ENCODE measurements around the gene FNBP1.
A peak's percentile ranks its signal among the peaks of the same experiment; 100 is the strongest.
"Not testable (repeated sequence)": the region's sequence is repeated elsewhere in the genome, so short reads cannot be mapped to it uniquely, and the experiment has no call there.

The FNBP1 gene

DNA sequence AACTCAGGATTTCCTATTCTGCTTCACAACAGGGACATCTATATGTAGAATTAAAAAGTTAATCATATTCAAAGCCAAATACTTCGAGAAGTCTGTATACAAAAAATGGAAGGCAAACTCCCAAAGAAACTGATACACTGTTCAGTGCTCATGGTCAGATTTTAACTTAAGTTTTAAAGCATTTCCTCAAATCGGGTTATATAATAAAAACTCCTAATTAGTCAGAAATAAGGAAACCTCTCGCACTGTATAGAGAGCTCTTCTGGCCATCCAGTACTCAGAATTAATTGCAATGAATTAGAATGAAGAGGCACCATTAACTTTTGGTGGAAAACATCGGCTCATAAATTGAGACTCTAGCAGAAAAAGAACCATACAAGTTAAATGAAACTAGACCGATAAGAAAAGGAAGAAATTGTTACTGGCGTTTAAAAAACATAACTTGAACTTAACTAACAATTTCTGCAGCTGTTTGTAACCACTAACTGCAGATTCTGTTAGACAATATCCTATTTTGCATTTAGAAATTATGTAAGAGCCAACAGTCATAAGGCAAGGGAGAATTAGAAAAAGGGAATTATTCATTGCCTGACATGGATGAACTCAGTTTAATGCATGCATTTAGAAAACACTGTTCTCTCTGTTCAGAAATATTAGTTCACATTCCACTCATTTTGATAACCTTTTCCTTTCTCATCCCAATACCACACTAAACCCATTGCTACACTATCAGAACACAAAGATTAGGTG, 96.6 kb downstream of the FNBP1 start:
- DNase-seq, result no peak

DNA sequence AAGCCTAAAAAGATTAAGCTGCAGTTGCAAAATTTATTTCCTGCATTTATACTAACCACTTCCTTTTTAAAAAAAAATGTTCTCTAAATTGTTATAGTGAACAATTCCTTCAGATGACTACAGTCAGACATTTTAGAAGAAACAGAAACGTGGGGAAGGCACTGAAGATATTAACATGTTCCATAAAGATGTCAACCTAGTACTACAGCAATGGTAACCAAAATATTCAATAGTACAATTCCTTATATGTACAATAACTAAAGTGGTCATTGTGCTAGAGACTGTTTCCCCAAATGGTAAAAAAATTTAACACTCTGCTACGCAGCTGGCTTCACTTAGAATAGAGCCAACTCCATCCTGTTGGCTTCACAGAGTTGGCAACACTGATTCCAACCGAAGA, 97.7 kb downstream of the FNBP1 start:
- DNase-seq, result peak; percentile 34

DNA sequence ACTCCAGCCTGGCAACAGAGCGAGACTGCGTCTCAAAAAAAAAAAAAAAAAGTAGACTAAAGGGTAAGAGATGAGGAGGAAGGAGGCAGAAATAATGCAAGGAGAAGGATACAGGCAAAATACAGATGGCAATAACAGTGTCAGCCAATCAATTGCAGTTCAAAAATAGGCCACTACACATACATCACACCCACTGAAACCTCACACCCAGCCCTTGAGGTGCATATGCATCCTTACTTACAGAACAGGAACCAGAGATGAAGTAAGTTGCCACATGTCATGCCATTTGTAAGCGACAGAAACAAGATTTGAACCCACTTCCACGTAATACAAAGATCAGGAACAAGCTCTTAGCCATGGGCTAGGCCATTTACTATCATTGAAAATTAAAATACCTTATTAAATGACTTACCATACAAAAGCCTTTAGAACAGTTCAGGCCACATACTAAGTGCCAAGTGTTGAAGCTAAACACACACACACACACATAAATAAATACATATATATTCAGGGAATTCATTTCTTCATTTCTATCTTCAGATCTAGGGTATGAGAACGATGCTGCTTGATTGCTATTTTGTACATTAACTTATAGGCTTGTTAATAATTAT, 98.4 kb downstream of the FNBP1 start:
- no peak for DNase-seq

DNA sequence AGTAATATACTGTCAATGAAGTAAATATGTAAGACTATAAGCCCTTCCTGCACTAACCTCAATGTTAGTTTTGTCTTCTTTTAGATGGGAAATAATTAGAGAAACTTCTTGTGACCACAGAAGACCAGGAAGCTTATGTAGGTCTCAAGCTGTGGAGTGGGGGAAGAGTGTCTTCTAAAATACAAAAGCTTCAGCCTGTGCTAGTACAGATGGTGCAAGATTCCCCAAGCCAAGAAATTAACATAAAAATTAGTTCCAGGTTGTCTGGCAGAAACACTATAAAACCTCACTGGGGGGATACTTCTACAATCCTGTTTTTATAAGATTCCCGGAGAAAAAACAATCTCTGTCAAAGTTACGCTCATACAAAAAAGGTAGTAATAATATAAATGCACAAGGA, 103.6 kb downstream of the FNBP1 start:
- peak; percentile 82 for DNase-seq

DNA sequence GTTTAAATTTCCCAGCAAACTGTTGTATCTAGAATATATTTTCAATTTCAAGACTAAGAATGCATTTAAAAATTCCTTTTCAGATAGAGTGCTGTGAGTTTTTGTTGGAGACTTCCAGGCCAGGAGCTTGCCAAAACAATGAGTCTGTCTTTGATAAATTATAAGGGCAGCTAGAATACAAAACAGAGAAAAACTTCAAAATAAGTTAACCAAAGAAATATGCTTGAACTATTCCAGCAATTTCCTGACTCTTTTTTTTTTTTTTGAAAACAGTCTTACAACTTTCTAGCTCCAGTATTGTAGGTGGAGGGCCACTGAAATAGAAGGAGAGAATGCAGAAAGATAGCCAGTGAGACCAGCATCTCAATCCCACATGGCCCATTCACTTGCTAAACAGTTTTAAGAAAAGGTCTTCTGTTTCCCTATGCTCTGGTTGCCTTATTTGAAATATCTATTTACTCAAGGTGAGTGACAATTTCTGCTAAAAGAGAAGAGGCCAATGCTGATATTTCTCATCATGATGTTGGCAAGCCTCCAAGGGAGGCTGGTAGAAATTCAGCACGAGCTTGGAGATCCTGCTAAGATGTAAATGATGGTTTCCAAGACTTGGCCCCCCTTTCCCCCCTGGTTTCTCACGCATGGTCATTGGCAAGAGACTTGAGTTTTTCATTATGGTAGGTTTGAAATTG, 104.6 kb downstream of the FNBP1 start:
- DNase-seq, result peak; percentile 93

DNA sequence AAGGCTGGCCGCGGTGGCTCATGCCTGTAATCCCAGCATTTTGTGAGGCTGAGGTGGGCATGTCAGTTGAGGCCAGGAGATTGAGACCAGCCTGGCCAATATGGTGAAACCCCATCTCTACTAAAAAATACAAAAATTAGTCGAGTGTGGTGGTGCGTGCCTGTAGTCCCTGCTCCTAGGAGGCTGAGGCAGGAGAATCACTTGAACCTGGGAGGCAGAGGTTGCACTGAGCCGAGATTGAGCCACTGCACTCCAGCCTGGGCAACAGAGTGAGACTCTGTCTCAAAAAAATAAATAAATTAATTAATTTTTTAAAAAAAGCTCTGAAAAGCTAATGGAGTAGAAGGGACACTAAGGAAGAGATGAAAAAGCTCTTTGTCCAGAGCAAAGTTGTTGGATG, 105.1 kb downstream of the FNBP1 start:
- not testable (repeated sequence) for DNase-seq

DNA sequence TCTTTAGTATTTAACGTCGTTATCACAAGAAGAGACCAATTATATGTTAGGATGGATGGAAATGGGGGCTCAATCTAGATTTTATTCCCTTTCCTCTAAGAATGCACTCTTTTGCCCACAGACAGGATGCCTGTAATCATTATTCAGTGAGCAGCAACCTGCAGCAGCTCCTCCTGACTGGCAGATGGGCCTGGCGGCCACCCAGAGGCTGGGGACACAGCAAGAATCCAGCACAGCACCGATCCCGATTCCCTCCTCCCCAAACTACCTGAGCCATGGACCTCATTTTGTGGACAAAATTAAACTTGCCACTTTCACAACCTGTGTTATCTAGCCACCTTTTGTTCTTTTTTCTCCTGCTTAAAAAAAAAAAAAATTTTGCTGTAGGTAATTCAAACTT, 106.8 kb downstream of the FNBP1 start:
- no peak for DNase-seq

DNA sequence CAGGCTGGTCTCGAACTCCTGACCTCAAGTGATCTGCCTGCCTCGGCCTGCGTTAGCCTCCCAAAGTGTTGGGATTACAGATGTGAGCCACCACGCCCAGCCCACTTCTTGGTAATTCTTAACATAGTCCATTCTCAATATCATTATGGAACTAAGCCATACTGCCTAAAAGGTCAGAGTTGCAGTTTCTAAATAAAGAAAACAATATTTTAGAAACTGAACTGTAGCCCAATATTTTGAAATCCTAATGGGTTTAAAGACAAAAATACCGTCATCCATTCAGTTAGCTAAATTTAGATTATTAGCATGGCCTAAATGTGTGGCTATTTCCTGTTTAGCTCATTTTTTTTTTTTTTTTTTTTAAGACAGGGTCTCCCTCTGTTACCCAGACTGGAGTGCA, 108.2 kb downstream of the FNBP1 start:
- no peak for DNase-seq

DNA sequence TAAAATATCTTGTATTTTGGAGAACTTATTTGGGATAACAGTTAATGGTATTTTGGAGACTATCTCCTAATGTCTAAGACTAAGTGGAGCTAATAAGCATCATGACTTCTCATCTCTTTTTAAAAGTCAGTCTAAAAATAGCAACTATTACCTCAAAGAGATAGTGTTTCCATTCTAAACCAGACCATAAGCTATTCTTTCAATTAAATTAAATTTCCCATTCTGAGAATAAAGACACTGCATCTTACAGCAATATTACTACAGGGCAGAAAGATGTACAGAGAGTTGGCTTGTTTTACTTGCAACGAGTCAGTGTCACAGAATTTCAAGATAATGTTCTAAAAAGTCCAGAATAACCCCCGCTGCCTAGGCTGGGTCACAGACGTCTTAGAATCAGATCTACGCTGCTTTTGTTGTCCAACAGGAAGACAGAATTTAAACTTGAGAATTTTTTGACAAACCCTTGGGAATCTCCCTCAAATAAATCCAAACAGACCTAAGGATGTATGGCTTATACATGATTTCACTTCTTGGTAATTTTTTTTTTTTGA, 108.9 kb downstream of the FNBP1 start:
- no peak for DNase-seq

DNA sequence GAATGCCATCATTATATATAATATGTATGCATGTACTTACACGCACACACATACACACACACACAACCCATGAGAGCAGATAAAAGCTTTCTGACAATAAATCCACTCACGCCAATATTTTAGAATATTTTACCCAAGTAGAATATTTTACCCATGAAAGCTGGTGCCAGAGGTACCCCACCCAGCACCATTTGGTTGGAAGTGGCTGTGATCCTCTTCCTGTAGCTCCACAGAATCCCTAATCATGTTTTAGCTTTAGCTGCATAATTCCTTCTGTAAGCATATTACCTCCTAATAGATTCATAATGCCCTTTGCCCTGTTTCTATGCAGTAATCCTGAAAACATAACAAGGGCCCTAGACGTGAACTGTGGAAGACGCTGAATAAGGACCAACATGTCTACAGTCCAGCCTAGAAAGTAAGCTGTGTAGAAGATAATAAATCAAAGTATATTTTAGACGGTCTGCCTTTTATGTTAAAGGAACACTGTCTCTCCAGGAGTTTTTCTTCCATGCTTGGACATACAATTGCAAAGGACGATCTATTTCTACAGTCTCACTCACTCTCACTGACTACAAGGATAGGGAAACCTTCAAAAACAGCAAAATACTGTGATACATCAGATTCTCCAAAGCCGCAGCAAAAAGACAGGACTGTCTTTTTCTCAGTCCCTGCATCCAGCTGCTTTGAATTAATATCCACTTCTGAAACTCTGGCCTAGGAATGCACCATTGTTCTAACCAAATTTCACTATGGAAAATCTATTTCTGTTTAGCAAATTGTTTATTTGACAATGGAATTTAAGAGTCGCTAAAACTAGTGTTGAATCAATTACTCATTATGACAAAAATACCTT, 109.6 kb downstream of the FNBP1 start:
- DNase-seq, result peak; percentile 76

DNA sequence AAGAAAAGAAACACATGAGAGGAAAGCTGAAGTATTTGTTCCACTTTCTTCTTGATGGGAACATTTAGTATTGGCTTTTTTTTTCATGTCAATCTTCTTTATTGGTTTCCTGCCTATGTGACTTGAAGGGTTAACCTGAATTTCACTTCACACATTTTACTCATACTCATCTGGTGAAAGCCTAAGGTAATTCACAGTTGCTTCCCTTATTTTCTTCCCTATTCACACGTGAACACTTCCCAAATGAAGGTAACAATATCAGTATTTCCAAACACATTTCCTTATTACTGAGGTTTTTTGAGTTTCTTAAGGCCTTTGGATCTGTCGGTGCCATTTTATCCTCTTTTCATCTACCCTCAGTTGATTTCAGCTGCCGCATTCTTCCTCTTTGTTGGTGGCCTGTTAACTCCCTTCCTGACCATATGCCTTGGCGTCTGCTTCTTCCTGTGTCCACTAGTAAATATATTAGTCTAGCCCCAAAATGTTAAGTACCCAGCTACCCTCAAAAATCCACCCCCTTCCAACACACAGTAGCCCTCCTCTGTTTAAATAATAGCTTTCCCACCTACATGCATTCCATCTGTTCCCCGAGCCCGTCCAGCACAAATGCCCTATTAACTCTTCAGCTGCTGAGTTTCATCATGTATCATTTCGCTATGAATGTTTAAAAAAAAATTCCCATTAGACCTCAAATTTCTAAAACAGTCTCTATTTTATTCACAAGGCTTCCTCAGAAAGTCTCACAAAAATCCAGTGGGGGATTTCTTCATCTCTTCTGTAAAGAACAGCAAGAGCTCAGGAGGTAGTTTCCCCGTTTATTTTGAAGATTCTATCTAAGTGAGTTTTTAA, 110.5 kb downstream of the FNBP1 start:
- DNase-seq, result peak; percentile 52

DNA sequence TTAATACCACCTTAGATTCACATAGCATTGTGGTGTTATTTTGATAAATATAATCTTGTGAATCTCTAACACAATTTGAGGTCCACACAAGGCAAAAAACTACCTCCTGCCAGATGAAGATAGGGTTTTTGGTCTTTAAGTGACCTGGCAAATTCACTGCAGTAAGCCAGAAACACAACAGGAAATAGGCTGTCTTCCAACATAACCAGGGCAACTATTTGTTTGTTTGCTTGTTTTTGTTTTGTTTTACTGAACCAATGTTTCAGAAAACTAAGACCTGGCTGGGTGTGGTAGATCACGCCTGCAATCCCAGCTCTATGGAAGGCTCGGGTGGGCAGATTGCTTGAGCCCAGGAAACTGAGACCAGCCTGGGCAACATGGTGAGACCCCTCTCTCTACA, 112.2 kb downstream of the FNBP1 start:
- no peak for DNase-seq

DNA sequence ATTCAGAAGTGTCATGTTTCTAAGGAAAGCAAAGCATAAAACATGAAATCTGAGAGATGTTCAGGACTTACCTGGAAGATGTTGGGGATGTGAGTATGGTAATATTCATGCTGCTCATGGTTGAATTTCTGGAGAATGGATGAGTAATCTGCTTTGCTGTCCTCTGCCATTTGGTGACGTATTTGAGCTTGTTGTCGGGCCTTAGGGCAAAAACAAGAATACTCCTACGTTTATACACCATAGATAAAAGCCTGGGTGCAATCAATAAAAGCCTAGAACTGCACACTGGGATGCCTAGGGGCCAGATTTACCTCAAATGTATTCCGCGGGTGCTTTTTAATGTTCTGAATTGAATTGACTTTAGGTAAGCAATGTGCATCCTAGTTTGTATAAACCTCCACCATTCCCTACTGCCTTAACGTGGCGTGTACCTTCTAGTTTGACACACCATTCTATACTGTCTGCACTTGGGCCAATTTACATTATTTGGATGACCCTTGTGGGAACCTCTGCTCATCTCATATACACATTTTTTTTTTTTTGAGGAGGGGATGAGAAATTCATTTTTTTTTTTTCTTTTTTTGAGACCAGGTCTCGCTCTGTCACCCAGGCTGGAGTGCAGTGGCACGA, 113.4 kb downstream of the FNBP1 start:
- no peak for DNase-seq

DNA sequence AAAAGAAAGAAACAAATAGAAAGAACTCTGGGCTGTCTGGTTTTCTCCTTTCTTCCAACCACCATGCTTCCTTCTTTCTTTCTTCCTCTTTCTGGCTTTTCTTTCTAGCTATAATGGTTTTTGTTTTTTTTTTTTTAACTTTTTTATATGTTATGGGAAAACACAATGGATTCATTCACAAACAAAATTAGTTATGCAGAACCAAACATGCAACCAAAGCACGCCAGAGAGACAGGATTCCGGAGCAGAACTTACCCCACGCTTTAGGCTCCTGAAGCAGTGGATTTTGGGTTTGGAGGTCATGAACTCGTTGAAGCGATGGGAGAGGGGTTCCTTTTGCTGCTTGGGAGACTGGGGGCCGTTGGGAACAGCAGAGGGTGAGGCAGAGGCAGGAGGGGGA, 119.4 kb downstream of the FNBP1 start:
- DNase-seq, result no peak

DNA sequence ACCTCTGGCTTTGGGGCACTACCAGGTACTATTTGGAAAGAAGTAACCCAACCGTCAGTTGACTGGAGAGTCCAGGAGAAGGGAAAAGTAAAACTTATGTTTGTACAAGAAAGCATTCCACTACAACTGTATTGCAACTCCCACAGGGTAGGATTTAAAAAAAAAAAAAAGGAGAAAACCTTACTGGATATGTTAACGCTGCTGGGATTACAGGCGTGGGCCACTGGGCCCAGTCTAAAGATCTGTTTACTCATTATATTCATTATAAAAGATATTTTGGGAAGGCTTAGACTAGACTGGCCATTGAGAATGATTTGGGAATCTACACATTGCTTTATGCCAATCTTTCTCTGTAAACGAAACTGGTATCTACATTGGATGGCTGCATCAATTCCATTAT, 121.1 kb downstream of the FNBP1 start:
- DNase-seq, result no peak

DNA sequence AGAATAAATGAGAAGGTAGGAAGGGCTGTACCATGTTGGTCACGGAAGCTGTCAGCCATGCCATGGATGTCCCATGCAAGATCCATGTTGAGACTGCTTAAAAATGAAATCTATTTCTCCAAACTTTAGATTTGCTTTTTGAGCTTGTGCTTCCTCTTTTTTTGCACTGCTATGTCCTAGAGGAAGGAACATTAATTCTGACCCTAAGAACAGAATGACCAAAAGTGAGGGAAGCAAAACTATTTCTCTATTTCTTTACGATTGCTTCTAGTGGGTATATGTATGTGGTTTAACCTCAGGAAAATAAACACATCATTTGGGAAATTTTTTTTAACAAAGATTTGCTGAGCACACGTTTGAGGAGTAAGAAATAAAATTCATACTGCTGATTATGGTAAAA, 123.1 kb downstream of the FNBP1 start:
- no peak for DNase-seq

DNA sequence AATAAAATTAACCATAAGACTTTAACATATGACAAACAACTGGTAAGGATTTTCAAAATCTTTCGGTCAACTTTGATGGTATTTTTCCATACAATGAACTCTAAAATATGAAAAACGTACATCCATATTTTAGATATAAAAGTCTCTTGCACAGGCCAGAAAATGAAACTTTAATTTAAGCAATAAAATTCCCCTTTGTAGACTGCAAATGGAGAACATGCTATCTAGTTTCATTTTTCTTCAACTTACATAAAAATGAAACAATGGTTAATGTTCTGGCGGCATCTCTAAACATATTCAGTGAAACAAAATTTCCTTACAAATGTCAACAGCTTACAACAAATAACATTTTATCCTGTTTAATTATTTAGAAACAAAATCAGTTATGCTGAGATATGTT, 123.7 kb downstream of the FNBP1 start:
- no peak for DNase-seq

DNA sequence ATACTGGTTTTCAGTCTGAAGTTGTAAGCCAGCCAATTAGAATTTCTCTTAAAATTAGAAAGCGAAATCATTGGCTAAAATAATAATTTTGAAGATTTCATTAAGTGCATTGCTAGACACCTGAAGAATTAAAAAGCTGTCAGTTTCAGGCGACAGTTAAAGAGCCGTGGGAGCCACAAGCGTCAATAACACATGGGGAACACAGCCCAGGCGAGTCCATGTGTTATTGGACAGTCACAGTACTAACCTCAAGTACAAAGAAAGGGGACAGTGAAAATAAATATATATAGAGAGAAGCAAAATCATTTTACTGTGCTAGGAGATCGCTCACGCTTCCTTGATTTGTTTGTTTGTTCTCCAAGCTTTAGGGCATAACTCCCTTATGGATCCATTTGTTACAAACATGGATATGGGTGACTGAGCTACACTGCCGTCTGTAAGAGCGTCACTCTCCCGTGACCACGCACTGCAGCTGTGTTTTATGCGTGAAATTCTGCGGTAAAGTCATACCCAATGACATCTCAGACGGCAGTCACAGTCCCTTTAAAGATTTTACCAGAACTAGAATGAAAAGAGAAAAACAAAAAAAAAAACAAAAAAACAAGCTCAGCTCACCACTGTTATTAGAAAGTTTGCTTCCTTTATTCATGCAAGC, 124.6 kb downstream of the FNBP1 start:
- DNase-seq, result no peak

DNA sequence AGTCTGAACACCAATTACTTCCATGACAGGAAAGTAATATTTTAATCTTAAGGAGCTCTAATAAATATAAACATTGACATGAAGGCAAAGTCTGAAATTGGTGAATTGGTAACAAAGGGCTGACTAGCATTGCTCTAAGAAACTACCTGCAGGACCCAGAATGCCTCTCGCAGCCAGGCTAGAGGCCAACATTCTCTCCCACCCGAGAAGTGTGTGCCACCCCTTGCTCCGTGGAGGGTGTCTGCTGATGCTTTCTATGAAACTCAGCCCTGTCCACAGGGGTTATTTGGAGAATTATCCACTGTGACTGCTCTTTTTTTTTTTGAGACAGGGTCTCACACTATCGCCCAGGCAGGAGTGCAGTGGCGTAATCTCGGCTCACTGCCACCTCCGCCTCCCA, 126.3 kb downstream of the FNBP1 start:
- no peak for DNase-seq

DNA sequence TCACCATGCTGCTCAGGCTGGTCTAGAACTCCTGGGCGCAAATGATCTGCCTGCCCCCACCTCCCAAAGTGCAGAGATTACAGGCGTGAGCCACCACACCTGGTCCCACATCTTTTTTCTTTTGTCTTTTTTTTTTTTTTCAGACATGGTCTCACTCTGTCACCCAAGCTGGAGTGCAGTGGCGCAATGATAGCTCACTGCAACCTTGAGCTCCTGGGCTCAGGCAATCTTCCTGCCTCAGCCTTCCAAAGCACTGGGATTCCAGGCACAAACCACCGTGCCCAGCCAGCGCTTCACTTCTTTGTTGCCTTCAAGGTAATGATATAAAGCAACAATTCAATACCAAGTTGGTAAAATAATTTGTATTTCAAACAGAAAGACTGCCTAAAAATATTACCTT, 128.9 kb downstream of the FNBP1 start:
- DNase-seq, result no peak
